HCT116 (cell line): ENCODE measurements around the gene MYO7B. TPM values are rescaled to one million over a fixed set of nuclear protein-coding genes. Genes with fewer than 3 reads are reported as not detected.

ENCODE experiments used
- ATAC-seq: fragments of 200-7000 bp; cut with Tn5 transposase; 2 replicates; pipeline ENCODE4 v1.9.1; 2020; ENCODE audit warnings: mild to moderate bottlenecking, moderate library complexity
- BruUV-seq: library from RNA; stranded (reverse); fragments of 400-500 nt; replicated peaks from 2 replicates; lab custom pipeline; 2021; lab: Mats Ljungman, UMichigan
- CTCF ChIA-PET: fragments of 300-600 bp; sonication (Branson Sonifier 250); formaldehyde crosslinking; loops from one replicate; lab custom pipeline; 2021; ENCODE audit warnings: antibody characterized with exemption; lab: Charles Lee
- POLR2A ChIA-PET: fragments of 300-600, 350-600 bp; sonication (Branson Sonifier 250); formaldehyde crosslinking; loops from one replicate; lab custom pipeline; 2021; ENCODE audit warnings: antibody characterized with exemption; lab: Charles Lee
- RAD21 ChIA-PET, 2 experiments: fragments of 300-600 bp; sonication (Branson Sonifier 250); formaldehyde crosslinking; loops; one replicate each; lab custom pipeline; 2023; ENCODE audit warnings: low total read pairs in 2 of 2; ENCODE audit not compliant: uncharacterized antibody in 2 of 2, unreplicated experiment in 2 of 2, low non-redundant PET in 1 of 2; lab: Charles Lee
- DNase-seq: peaks from one replicate; pipeline ENCODE4 v3.0.0-alpha.2; 2010; ENCODE audit warnings: low read depth, low spot score
- H2AFZ ChIP-seq: fragments of 200-600 bp; shearing (Covaris generic), sonication (generic); 2 replicates; pipeline ENCODE4 v1.6.1; 2017; ENCODE audit warnings: low read depth, mixed run types, mixed read lengths, antibody characterized with exemption, low read length; ENCODE audit not compliant: poor library complexity, severe bottlenecking
- H3K27ac ChIP-seq: 2 replicates; pipeline ENCODE4 v1.5.1; 2012; ENCODE audit warnings: low read depth, low read length
- H3K27me3 ChIP-seq: fragments of 200-600 bp; sonication (generic); 2 replicates; pipeline ENCODE4 v1.6.1; 2016; ENCODE audit warnings: mixed run types, low read length, mixed read lengths; ENCODE audit not compliant: insufficient read depth
- H3K36me3 ChIP-seq, 2 experiments: fragments of 200-500 bp in 1 of 2; fragments of 200-600 bp in 1 of 2; sonication (Bioruptor generic) in 1 of 2; sonication (generic) in 1 of 2; 2 replicates each; pipeline versions ENCODE4 v1.5.1 to v1.6.1; 2014 to 2016; ENCODE audit warnings: low read length in 2 of 2, inconsistent platforms in 1 of 2, mixed read lengths in 1 of 2, mixed run types in 1 of 2; ENCODE audit not compliant: insufficient read depth in 2 of 2, control insufficient read depth in 1 of 2
- H3K4me1 ChIP-seq, 2 experiments: fragments of 200-600 bp in 1 of 2; sonication (generic) in 1 of 2; 2 replicates each; pipeline versions ENCODE4 v1.5.1 to v1.6.1; 2012 to 2017; ENCODE audit warnings: low read length in 2 of 2, inconsistent platforms in 1 of 2, mild to moderate bottlenecking in 1 of 2, mixed read lengths in 1 of 2, mixed run types in 1 of 2, moderate library complexity in 1 of 2; ENCODE audit not compliant: insufficient read depth in 2 of 2, control insufficient read depth in 1 of 2
- H3K4me2 ChIP-seq: fragments of 200-600 bp; sonication (generic); 2 replicates; pipeline ENCODE4 v1.6.1; 2017; ENCODE audit warnings: mixed run types, low read length, mixed read lengths
- H3K4me3 ChIP-seq, 2 experiments: fragments of 200-600 bp in 1 of 2; sonication (generic) in 1 of 2; replicated peaks in 1 of 2; 2 replicates each; pipeline ENCODE4 v1.5.1; 2011 to 2016; ENCODE audit warnings: low read length in 2 of 2, control low read depth in 1 of 2, low read depth in 1 of 2, mild to moderate bottlenecking in 1 of 2, mixed read lengths in 1 of 2, mixed run types in 1 of 2
- H3K79me2 ChIP-seq: fragments of 200-600 bp; sonication (generic); 2 replicates; pipeline ENCODE4 v1.6.1; 2017; ENCODE audit warnings: mild to moderate bottlenecking, mixed run types, low read length, moderate library complexity, mixed read lengths; ENCODE audit not compliant: insufficient read depth
- H3K9ac ChIP-seq: fragments of 200-600 bp; sonication (generic); 2 replicates; pipeline ENCODE4 v1.6.1; 2016; ENCODE audit warnings: low read length, mixed read lengths
- H3K9me2 ChIP-seq: fragments of 200-600 bp; sonication (generic), shearing (Covaris generic); 2 replicates; pipeline ENCODE4 v1.6.1; 2017; ENCODE audit warnings: mixed run types, mild to moderate bottlenecking, moderate library complexity; ENCODE audit not compliant: insufficient read depth
- H3K9me3 ChIP-seq, 2 experiments: fragments of 200-500 bp in 1 of 2; fragments of 200-600 bp in 1 of 2; sonication (Bioruptor generic) in 1 of 2; sonication (generic) in 1 of 2; 2 replicates each; pipeline ENCODE4 v1.6.1; 2014 to 2017; ENCODE audit warnings: low read length in 2 of 2, mixed read lengths in 2 of 2, inconsistent platforms in 1 of 2, low read depth in 1 of 2, mild to moderate bottlenecking in 1 of 2, mixed run types in 1 of 2, moderate library complexity in 1 of 2; ENCODE audit not compliant: control insufficient read depth in 1 of 2, insufficient read depth in 1 of 2
- H4K20me1 ChIP-seq: fragments of 200-600 bp; sonication (generic), shearing (Covaris generic); 2 replicates; pipeline ENCODE4 v1.6.1; 2017; ENCODE audit warnings: mixed run types, mild to moderate bottlenecking, moderate library complexity; ENCODE audit not compliant: insufficient read depth
- CBX3 ChIP-seq: IDR thresholded peaks from 2 replicates; pipeline ENCODE4 v1.6.1; 2012; ENCODE audit warnings: low read depth
- EGR1 ChIP-seq: IDR thresholded peaks from 2 replicates; pipeline ENCODE4 v1.6.1; 2012; ENCODE audit warnings: low read depth
- ELF1 ChIP-seq: IDR thresholded peaks from 2 replicates; pipeline ENCODE4 v1.6.1; 2012; ENCODE audit warnings: low read depth, borderline replicate concordance
- EZH2phosphoT487 ChIP-seq: fragments of 200-600 bp; IDR thresholded peaks from 2 replicates; pipeline ENCODE4 v1.6.1; 2018; ENCODE audit warnings: antibody characterized with exemption, borderline replicate concordance
- FOSL1 ChIP-seq: IDR thresholded peaks from 2 replicates; pipeline ENCODE4 v1.6.1; 2012; ENCODE audit warnings: low read depth
- JUND ChIP-seq: IDR thresholded peaks from 2 replicates; pipeline ENCODE4 v1.6.1; 2012
- MAX ChIP-seq: IDR thresholded peaks from 2 replicates; pipeline ENCODE4 v1.6.1; 2012
- RAD21 ChIP-seq: IDR thresholded peaks from 2 replicates; pipeline ENCODE4 v1.6.1; 2012; ENCODE audit warnings: low read depth, mild to moderate bottlenecking
- SRF ChIP-seq: IDR thresholded peaks from 2 replicates; pipeline ENCODE4 v1.6.1; 2012; ENCODE audit warnings: low read depth
- YY1 ChIP-seq: IDR thresholded peaks from 2 replicates; pipeline ENCODE4 v1.6.1; 2011; ENCODE audit warnings: low read length, low read depth, moderate library complexity, mild to moderate bottlenecking; ENCODE audit not compliant: insufficient replicate concordance; ENCODE audit errors: extremely low read depth
- ZFX ChIP-seq: fragments of 450-650 bp; IDR thresholded peaks from 2 replicates; pipeline ENCODE4 v1.6.1; 2017
- ZNF274 ChIP-seq: fragments of 200-500 bp; sonication (Bioruptor generic); IDR thresholded peaks from 2 replicates; pipeline ENCODE4 v1.6.1; 2014; ENCODE audit warnings: mild to moderate bottlenecking, low read depth, low read length, inconsistent platforms
- intact Hi-C: fragments of 100-400 bp; cut with micrococcal nuclease; formaldehyde crosslinking; loops from 2 replicates; pipeline ENCODE4 v1.10.0; 2022
- total RNA-seq: library from RNA; stranded (reverse); gene quantifications from one replicate; pipeline ENCODE4 v1.2.1, GENCODE V29; 2021; ENCODE audit not compliant: unreplicated experiment
- TF ChIP-seq, protein P1 (sequence below): IDR thresholded peaks from 2 replicates; pipeline ENCODE4 v1.6.1; 2011; ENCODE audit warnings: mild to moderate bottlenecking, low read length, moderate library complexity; ENCODE audit not compliant: insufficient replicate concordance; ENCODE audit errors: extremely low read depth
- TF ChIP-seq, protein P2 (sequence below): IDR thresholded peaks from 2 replicates; pipeline ENCODE4 v1.6.1; 2012; ENCODE audit warnings: low read depth

The MYO7B gene
- total RNA-seq, 1 experiment from 2014 or later, result 0.07 TPM

GRCh38 chr2:127685410-127686080 lies 150.1 kb downstream of the MYO7B start:
- DNase-seq (no peak), ATAC-seq (no peak)
- no peak overlapping the region for H3K27ac ChIP-seq
- H3K4me2 ChIP-seq, result no peak overlapping the region
- RAD21 ChIA-PET, result no interaction called here
- H3K9ac ChIP-seq, result no peak overlapping the region
- CTCF ChIA-PET, result no interaction called here
- H3K4me3 ChIP-seq, result no peak overlapping the region
- no peaks in the 10 kb centered on the region for H3K79me2 ChIP-seq
- no peaks in the 10 kb centered on the region for H3K27me3 ChIP-seq
- H3K4me1 ChIP-seq, result no peaks in the 10 kb centered on the region
- intact Hi-C loops, result no loop called here
- no peaks in the 10 kb centered on the region for H3K9me2 ChIP-seq
- TF ChIP-seq MAX (no peak), EGR1 (no peak), RAD21 (no peak), SRF (no peak), ZNF274 (no peak), ELF1 (no peak), EZH2phosphoT487 (no peak), JUND (no peak), ZFX (no peak), FOSL1 (no peak), CBX3 (no peak), YY1 (no peak)
- TF ChIP-seq, protein P1, sequence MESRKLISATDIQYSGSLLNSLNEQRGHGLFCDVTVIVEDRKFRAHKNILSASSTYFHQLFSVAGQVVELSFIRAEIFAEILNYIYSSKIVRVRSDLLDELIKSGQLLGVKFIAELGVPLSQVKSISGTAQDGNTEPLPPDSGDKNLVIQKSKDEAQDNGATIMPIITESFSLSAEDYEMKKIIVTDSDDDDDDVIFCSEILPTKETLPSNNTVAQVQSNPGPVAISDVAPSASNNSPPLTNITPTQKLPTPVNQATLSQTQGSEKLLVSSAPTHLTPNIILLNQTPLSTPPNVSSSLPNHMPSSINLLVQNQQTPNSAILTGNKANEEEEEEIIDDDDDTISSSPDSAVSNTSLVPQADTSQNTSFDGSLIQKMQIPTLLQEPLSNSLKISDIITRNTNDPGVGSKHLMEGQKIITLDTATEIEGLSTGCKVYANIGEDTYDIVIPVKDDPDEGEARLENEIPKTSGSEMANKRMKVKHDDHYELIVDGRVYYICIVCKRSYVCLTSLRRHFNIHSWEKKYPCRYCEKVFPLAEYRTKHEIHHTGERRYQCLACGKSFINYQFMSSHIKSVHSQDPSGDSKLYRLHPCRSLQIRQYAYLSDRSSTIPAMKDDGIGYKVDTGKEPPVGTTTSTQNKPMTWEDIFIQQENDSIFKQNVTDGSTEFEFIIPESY, result no peak
- TF ChIP-seq, protein P2, sequence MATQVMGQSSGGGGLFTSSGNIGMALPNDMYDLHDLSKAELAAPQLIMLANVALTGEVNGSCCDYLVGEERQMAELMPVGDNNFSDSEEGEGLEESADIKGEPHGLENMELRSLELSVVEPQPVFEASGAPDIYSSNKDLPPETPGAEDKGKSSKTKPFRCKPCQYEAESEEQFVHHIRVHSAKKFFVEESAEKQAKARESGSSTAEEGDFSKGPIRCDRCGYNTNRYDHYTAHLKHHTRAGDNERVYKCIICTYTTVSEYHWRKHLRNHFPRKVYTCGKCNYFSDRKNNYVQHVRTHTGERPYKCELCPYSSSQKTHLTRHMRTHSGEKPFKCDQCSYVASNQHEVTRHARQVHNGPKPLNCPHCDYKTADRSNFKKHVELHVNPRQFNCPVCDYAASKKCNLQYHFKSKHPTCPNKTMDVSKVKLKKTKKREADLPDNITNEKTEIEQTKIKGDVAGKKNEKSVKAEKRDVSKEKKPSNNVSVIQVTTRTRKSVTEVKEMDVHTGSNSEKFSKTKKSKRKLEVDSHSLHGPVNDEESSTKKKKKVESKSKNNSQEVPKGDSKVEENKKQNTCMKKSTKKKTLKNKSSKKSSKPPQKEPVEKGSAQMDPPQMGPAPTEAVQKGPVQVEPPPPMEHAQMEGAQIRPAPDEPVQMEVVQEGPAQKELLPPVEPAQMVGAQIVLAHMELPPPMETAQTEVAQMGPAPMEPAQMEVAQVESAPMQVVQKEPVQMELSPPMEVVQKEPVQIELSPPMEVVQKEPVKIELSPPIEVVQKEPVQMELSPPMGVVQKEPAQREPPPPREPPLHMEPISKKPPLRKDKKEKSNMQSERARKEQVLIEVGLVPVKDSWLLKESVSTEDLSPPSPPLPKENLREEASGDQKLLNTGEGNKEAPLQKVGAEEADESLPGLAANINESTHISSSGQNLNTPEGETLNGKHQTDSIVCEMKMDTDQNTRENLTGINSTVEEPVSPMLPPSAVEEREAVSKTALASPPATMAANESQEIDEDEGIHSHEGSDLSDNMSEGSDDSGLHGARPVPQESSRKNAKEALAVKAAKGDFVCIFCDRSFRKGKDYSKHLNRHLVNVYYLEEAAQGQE, result no peak
- H4K20me1 ChIP-seq, result no peaks in the 10 kb centered on the region
- BruUV-seq, result no TSS peak
- peaks cover 0 to 10% of the 10 kb centered on the region in 2 experiments; a peak in 2 of 4 replicates for H3K9me3 ChIP-seq
- POLR2A ChIA-PET, result no interaction called here
- no peak overlapping the region for H2AFZ ChIP-seq
- no peaks in the 10 kb centered on the region for H3K36me3 ChIP-seq
